ENCODE data around the gene MCEMP1.

DNA sequence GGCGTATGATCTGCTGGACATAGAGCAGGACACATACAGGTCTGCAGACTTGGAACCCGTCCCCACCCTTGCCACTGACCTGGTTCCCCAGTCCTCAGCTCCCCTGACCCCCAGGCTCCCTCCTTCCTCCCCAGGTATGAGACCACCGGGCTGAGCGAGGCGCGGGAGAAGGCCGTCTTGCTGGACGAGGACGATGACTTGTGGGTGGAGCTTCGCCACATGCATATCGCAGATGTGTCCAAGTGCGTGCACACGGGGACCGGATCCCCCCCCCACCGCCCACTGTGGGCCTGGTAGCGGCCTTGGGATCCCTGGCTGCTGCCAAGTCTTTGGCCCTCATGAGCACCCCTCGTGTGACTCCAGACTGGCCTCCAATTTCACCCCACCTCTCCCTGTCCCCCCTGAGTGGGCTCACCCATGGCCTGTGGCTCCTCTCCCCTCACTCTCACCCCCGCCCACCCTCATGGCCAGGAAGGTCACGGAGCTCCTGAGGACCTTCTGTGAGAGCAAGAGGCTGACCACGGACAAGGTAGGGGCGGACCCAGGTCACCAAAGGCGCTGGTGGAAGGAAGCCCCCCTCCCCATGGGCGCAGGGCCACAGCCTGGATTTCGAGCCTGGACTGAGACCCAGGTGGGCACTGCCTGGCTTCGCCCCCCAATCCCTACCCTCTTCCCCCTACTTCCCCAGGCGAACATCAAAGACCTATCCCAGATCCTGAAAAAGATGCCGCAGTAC lies 34.4 kb upstream of the MCEMP1 start:
- TF ChIP-seq, protein P1, sequence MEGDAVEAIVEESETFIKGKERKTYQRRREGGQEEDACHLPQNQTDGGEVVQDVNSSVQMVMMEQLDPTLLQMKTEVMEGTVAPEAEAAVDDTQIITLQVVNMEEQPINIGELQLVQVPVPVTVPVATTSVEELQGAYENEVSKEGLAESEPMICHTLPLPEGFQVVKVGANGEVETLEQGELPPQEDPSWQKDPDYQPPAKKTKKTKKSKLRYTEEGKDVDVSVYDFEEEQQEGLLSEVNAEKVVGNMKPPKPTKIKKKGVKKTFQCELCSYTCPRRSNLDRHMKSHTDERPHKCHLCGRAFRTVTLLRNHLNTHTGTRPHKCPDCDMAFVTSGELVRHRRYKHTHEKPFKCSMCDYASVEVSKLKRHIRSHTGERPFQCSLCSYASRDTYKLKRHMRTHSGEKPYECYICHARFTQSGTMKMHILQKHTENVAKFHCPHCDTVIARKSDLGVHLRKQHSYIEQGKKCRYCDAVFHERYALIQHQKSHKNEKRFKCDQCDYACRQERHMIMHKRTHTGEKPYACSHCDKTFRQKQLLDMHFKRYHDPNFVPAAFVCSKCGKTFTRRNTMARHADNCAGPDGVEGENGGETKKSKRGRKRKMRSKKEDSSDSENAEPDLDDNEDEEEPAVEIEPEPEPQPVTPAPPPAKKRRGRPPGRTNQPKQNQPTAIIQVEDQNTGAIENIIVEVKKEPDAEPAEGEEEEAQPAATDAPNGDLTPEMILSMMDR (IDR thresholded peaks at IDR 0.05), result no peak
- no peak for TF ChIP-seq POLR2AphosphoS5 (IDR thresholded peaks at IDR 0.05; ENCODE audit: low read depth, low read length)
- TF ChIP-seq, protein P2, sequence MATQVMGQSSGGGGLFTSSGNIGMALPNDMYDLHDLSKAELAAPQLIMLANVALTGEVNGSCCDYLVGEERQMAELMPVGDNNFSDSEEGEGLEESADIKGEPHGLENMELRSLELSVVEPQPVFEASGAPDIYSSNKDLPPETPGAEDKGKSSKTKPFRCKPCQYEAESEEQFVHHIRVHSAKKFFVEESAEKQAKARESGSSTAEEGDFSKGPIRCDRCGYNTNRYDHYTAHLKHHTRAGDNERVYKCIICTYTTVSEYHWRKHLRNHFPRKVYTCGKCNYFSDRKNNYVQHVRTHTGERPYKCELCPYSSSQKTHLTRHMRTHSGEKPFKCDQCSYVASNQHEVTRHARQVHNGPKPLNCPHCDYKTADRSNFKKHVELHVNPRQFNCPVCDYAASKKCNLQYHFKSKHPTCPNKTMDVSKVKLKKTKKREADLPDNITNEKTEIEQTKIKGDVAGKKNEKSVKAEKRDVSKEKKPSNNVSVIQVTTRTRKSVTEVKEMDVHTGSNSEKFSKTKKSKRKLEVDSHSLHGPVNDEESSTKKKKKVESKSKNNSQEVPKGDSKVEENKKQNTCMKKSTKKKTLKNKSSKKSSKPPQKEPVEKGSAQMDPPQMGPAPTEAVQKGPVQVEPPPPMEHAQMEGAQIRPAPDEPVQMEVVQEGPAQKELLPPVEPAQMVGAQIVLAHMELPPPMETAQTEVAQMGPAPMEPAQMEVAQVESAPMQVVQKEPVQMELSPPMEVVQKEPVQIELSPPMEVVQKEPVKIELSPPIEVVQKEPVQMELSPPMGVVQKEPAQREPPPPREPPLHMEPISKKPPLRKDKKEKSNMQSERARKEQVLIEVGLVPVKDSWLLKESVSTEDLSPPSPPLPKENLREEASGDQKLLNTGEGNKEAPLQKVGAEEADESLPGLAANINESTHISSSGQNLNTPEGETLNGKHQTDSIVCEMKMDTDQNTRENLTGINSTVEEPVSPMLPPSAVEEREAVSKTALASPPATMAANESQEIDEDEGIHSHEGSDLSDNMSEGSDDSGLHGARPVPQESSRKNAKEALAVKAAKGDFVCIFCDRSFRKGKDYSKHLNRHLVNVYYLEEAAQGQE (IDR thresholded peaks at IDR 0.05; ENCODE audit: insufficient read depth in 1 of 2, low read depth in 2 of 2, low read length in 1 of 2), result no peak
- no peak for TF ChIP-seq SIN3A (IDR thresholded peaks at IDR 0.05; ENCODE audit: borderline replicate concordance, insufficient read depth, low read depth, low read length)
- no peak for TF ChIP-seq TCF7L2 (IDR thresholded peaks at IDR 0.05; ENCODE audit: low read depth, low read length)
